ENCODE data around the gene TRAF1.

The TRAF1 gene

GRCh38 chr9:120893611-120894307 lies 32.8 kb downstream of the TRAF1 start:
- no peak for DNase-seq (ENCODE audit: low read depth)
- no peak for TF ChIP-seq CTCF (IDR thresholded peaks at IDR 0.05; ENCODE audit: low read depth, low read length, missing control alignments)
- no peak overlapping the region for H3K4me3 ChIP-seq (ENCODE audit: low read depth, low read length)

GRCh38 chr9:120892748-120893610 lies 33.6 kb downstream of the TRAF1 start:
- no peak overlapping the region for H3K4me3 ChIP-seq (ENCODE audit: low read depth, low read length)
- no peak for TF ChIP-seq CTCF (IDR thresholded peaks at IDR 0.05; ENCODE audit: low read depth, low read length, missing control alignments)
- DNase-seq (ENCODE audit: low read depth): peak; percentile 86

GRCh38 chr9:120891884-120892747 lies 34.5 kb downstream of the TRAF1 start:
- TF ChIP-seq CTCF (IDR thresholded peaks at IDR 0.05; ENCODE audit: low read depth, low read length, missing control alignments): no peak
- no peak for DNase-seq (ENCODE audit: low read depth)
- H3K4me3 ChIP-seq (ENCODE audit: low read depth, low read length): peak overlapping the region; percentile 10; the same call in 1 of the 2 replicates

GRCh38 chr9:120891245-120891883 lies 35.2 kb downstream of the TRAF1 start:
- no peak for TF ChIP-seq CTCF (IDR thresholded peaks at IDR 0.05; ENCODE audit: low read depth, low read length, missing control alignments)
- peak overlapping the region; percentile 10; the same call in 1 of the 2 replicates for H3K4me3 ChIP-seq (ENCODE audit: low read depth, low read length)
- DNase-seq (ENCODE audit: low read depth): no peak

GRCh38 chr9:120890320-120891244 lies 36.0 kb downstream of the TRAF1 start:
- TF ChIP-seq CTCF (IDR thresholded peaks at IDR 0.05; ENCODE audit: low read depth, low read length, missing control alignments): no peak
- no peak for DNase-seq (ENCODE audit: low read depth)
- no peak overlapping the region for H3K4me3 ChIP-seq (ENCODE audit: low read depth, low read length)
